GM21786 (cell line): ENCODE measurements around the gene UQCRC1.

Experiments
- ATAC-seq: cut with Tn5 transposase; IDR thresholded peaks from one replicate; pipeline ENCODE4 v1.9.1; 2021; ENCODE audit not compliant: unreplicated experiment

Gene UQCRC1

DNA sequence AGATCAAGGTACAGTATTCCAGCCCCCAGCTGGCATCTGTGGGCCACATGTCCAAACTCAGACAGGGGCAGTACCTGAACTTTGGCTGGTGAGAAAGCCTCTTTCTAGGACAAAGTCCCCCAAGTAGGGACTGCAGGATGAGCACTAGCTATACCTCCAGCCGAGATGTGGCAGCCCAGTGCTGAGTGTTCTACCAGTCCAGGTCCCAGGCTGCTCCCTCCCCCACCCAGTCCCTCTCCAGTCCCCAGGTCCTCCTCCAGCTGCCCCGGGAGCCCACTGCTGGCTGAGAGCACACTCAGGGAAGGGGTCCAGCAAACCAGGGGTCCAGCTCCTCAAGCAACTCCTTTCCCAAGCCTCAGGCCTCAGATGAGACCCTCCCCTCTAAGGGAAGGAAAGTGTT is 24.3 kb upstream of the UQCRC1 start:
- no peak for ATAC-seq

DNA sequence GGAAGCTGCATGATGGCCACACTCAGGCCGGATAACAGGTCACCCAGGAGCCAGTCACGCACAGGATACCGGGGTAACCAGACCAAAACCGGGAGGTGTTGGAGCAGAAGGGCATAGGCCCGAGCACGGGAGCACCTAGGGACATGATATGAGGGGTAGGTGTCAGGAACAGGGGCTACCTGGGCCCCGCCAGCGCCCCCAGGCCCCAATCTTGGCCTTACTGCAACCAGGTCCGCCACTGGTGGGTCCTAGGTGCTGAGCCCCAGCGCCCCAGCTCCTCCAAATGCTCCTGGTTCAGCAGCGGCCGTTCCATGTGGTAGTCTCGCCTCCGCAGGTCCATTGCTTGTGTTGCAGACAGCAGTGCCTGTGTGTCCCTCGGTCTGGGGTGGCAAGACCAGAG is 23.8 kb upstream of the UQCRC1 start:
- ATAC-seq = no peak

GRCh38 chr3:48631516-48632448 is 22.3 kb upstream of the UQCRC1 start:
- ATAC-seq = no peak

GRCh38 chr3:48630833-48631232 is 21.4 kb upstream of the UQCRC1 start:
- ATAC-seq = no peak

DNA sequence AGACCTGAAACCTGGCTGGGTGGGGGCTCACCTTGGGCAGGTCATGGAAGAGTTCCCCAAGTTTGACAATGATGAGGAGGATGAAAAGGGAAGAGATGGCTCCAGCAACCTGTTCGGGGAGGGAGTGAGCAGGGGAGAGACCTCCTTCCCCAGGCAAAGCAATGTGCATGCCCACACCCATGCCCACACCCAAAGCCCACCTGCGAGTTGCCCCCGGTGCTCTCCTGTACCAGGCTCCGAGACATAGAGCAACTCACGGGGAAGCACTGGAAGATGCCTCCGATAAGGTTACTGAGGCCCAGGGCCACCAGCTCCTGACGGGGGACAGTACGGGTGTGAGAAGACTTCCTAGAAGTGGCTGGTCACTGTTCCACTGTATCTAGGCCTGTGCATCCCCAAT is 21.0 kb upstream of the UQCRC1 start:
- ATAC-seq = no peak

- ATAC-seq = no peak
These were observed 20.4 kb upstream of the UQCRC1 start for GRCh38 chr3:48629894-48630293.

DNA sequence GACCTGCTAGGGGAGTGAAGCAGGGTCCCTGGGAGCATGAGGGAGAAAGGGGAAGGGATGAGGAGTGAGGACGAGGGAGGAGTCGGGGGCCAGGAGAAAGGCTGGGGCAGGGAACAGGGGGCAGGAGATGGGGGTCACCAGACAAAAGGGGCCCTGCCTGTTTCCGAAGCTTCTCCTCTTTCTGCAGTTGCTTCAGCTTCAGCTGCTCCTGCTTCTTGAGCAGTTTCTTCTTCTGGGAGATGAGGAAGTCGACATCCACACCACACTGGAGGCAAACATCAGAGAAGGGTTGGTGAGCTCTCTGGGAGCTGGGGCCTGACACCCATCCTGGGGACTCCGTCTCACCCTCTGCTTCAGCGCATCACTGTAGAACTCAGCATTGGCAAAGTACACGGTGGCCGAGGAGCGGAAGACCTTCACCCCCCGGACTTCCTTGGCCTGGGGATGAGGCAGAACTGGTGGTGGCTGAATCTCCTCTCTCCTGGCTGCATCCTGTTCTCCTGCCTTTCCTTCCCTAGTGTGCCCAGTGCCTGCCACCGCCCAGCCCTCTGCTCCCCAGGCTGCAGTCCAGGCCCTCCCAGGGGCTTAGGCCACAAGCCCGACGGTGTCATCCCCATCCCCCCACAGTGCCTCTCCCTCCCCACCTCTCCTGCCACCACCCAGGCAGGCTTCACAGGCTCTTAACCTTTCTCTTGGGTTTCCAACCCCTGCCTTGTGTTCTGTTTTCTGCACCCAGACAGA is 19.0 kb upstream of the UQCRC1 start:
- ATAC-seq = no peak

DNA sequence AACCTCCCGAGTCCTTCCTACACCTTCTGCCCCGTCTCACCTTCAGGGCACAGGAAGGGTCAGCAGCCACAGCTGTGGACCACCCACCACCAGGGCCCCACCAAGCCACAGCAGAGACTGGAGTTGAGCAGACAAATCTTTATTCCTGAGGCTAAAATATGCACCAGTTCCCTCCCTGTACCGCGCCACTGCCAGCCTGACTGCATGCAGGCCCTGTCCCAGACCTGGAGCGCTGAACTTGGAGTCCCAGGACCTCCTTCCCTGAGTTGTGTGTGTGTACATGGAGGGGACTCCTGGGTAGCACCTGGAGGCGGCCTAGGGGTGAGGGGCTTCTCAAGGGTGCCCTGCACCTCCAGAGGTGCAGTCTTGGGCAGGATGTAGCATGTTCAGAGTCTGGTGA is 16.2 kb upstream of the UQCRC1 start:
- no peak for ATAC-seq

- ATAC-seq = no peak
These were observed 15.3 kb upstream of the UQCRC1 start for GRCh38 chr3:48624767-48625166.

DNA sequence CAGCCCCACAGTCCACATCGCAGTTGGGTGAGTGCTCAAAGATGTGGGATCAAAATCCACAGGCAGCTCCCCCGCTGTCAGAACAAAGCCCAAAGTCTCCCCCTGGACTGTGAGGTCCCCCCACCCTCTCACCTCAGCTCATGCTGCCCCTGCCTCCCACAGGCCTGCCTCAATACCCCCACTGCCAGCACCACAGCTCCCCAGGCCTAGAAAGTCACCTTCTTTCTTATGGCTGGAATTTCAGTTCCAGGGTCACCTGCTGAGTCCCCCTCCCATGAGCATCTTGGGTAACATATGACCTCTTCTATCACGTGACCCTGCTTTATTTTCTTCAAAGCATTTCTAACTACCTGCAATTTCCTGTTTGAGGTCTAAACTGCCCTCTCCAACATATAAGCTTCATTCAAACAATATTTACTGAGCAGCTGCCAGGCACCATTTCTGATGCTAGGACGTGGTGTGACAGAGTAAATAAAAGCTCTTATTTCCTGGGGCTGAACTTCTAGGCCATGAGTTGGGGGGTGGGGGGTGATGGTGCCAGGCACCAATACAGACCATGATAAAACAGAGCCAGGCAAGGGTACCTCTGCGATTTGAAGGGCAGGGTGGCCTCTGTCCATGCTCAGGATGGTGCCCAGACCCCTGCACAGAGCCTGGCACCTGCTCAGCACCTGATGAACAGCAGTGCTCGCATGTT is 14.6 kb upstream of the UQCRC1 start:
- no peak for ATAC-seq

GRCh38 chr3:48621461-48621869 is 12.0 kb upstream of the UQCRC1 start, which contains the start of gene TMEM89:
TSS of gene TMEM89 (minus strand) at chr3:48621769. CDS start at chr3:48621756, 13 bp downstream.
- no peak for ATAC-seq

- ATAC-seq = no peak
These were observed 10.4 kb upstream of the UQCRC1 start for GRCh38 chr3:48619541-48620524.

DNA sequence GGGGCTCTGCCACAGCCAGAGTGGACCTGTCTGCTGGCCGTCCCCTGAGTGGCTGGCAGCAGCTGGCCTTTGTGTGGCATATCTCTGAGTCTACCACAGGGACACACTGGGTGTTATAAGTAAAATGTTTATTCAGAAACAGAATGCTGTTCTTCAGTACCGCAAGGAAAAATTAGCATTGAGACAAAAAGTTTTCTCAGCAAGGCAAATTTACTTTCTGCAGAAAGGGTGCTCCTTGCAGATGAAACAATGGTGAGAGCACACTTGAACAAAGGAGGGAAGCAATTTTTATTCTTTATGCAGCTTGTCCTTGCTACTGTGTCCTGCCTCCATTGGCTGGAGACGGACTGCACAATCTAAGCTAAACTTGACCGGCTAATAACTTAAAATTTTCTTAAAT is 8.1 kb upstream of the UQCRC1 start:
- ATAC-seq = no peak

DNA sequence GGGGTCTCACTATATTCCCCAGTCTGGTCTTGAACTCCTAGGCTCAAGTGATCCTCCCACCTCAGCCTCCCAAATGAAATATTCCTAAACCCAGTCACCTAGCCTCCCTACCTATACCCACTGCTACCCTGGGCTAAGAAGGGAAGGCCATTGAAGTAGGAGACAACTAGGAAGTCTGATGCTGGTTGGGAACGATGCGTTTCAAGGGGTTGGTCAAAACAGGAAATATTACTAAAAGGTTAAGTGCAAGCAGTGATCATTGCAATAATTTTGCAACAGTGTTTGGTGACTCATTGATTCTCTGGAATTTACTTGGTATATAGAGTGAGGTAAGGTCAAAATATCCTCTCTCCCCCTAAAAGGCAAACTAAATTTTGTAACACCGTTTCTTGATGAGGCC is 4.6 kb upstream of the UQCRC1 start:
- no peak for ATAC-seq

DNA sequence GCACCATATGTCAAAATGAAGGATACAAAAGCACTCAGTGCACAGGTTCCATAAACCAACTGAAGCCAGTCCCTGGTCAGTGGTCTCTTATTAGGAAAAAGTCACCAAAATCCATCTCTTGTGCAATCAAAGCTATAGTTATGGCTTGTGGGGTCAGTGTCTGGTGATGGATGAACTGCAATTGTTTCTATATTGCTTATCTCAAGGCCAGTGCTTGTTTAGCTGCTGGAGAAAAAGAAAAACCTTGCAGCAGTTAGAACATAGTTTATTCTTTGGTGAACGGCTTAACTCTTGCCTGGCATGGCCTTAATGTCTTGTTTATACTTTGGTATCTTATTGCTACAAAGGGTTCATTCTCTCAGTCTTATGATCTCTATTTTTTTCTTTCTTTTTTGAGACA is 2.9 kb upstream of the UQCRC1 start:
- no peak for ATAC-seq

- no peak for ATAC-seq
These were observed 1.9 kb downstream of the UQCRC1 start for GRCh38 chr3:48607519-48607918.

- no peak for ATAC-seq
These were observed 7.8 kb downstream of the UQCRC1 start for GRCh38 chr3:48601622-48601994.

GRCh38 chr3:48600711-48601621 is 8.5 kb downstream of the UQCRC1 start:
- no peak for ATAC-seq

- ATAC-seq = no peak
These were observed 9.7 kb downstream of the UQCRC1 start for GRCh38 chr3:48599509-48600285.
